ENCODE measurements around the gene TMEM14B.
"Not testable (repeated sequence)": the region's sequence is repeated elsewhere in the genome, so short reads cannot be mapped to it uniquely, and the experiment has no call there.

Gene TMEM14B

DNA sequence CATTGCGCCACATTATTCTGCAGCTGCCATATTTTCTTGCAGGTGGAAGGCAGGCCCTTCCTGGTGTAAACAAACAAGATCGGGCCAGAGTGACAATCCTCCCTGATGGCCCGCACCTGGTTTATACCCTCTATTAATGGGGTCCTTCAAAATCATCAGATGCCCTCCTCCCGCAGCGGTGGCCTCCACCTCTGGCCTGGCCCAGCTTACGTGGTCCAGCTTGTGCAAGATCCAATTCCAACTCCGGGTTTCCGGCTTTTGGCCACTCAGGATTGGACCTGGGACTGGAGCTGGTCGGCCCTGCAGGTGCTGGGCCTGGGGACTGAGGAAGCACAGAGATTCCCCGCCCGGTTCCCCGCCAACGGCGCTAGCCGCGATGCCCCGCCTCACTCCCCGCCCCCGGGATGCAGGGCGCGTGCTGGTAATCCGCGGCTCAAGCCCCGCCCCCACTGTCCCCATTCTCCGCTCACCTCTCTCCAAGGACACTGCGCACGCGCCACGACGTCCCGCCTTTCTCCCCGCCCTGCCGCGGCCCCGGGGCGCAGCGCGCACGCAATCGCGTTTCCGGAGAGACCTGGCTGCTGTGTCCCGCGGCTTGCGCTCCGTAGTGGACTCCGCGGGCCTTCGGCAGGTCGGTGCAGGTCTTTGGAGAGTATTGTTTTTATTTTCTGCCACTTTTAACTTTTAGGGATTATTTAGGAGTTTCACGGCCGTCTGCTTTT lies at the start of gene TMEM14B:
Gene TMEM14B, plus strand, starts transcription at position 555 of the 722 bp plus-strand sequence. CDS start 1,441 bp downstream, outside the sequence.
- peak; percentile 97 to 100 (median 99) for DNase-seq
- intact Hi-C loops (cut with DNase I): loop anchor here (1.0 to 2.0 kb wide), 2 partner anchors 25 to 53 kb away; partner anchors contain the start of genes C6orf52, PAK1IP1 and TMEM14C

- DNase-seq: no peak
- intact Hi-C loops (cut with DNase I): no loop called here
Observed at GRCh38 chr6:10713962-10714361, 33.6 kb upstream of the TMEM14B start.

DNA sequence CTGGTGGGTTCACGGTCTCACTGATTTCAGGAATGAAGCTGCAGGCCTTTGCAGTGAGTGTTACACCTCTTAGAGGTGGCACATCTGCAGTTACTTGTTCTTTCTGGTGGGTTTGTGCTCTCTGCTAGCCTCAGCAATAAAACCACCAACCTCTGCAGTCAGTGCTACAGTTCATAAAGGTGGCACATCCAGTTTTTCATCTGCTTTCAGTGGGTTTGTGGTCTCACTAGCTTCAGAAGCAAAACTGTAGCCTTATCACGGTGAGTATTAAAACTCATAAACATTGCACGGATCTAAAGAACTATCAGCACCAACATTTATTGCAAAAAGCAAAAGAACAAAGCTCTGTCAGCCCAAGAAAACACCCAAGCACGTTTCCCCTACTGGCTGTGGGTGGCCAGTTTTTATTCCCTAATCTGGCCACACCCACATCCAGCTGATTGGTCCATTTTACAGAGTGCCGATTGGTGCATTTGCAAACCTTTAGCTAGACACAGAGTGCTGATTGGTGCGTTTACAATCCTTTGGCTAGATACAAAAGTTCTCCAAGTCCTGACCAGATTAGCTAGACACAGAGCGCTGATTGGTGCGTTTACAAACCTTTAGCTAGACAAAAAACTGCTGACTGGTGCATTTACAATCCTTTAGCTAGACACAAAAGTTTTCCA lies 28.2 kb upstream of the TMEM14B start:
- DNase-seq: no peak
- intact Hi-C loops (cut with DNase I): no loop called here

GRCh38 chr6:10719964-10720264 lies 27.7 kb upstream of the TMEM14B start:
- intact Hi-C loops (cut with DNase I): no loop called here
- no peak for DNase-seq

- intact Hi-C loops (cut with DNase I): no loop called here
- DNase-seq: peak in 23 of 42 donors; percentile 10 to 62 (median 35)
Observed at GRCh38 chr6:10720265-10720959, 27.2 kb upstream of the TMEM14B start.

DNA sequence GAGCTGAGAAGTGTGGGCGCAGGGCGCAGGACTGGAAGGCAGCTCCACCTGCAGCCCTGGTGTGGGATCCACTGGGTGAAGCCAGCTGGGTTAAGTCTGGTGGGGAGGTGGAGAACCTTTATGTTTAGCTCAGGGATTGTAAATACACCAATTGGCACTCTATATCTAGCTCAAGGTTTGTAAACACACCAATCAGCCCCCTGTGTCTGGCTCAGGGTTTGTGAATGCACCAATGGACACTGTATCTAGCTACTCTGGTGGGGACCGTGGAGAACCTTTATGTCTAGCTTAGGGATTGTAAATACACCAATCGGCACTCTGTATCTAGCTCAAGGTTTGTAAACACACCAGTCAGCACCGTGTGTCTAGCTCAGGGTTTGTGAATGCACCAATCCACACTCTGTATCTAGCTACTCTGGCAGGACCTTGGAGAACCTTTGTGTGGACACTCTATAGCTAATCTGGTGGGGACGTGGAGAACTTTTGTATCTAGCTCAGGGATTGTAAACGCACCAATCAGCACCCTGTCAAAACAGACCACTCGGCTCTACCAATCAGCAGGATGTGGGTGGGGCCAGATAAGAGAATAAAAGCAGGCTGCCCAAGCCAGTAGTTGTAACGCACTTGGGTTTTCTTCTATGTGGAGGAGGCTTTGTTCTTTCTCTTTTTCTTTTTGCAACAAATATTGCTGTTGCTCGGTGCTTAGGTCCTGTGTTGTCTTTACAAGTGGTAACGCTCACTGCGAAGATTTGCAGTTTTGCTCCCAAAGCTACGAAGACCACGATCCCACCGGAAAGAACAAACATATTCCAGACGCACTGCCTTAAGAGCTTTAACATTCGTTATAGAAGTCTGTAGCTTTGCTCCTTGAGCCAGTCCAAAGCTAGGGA lies 26.4 kb upstream of the TMEM14B start:
- DNase-seq: not testable (repeated sequence)

GRCh38 chr6:10721850-10722569 lies 25.6 kb upstream of the TMEM14B start:
- no peak for DNase-seq
- intact Hi-C loops (cut with DNase I): loop anchor here (2.0 kb wide), 1 partner anchor 25 kb away; the partner anchor contains the start of gene TMEM14B

More for the DNA sequence above, 26.4 kb upstream of the TMEM14B start:
- intact Hi-C loops (cut with DNase I): not testable (repeated sequence)

GRCh38 chr6:10722570-10722819 lies 25.1 kb upstream of the TMEM14B start:
- intact Hi-C loops (cut with DNase I): loop anchor here (2.0 kb wide), 1 partner anchor 24 kb away; the partner anchor contains the start of gene TMEM14B
- DNase-seq: no peak

GRCh38 chr6:10722820-10723566 lies 24.6 kb upstream of the TMEM14B start, which contains the start of gene TMEM14C:
Gene TMEM14C (plus strand): TSS chr6:10723070. CDS start chr6:10724614, 1,544 bp downstream.
- intact Hi-C loops (cut with DNase I): loop anchor here (2.0 kb wide), 1 partner anchor 24 kb away; the partner anchor contains the start of gene TMEM14B
- DNase-seq: peak; percentile 93 to 99 (median 97)

DNA sequence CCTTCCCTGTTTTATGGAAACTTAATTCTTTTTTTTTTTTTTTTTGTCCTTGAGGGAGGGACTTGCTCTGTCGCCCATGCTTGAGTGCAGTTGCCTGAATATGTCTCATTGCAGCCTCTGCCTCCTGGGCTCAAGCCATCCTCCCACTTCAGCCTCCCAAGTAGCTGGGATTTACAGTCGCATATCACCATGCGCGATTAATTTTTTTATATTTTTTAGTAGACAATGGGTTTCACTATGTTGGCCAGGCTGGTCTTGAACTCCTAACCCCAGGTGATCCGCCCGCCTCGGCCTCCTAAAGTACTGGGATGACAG lies 24.1 kb upstream of the TMEM14B start:
- intact Hi-C loops (cut with DNase I): loop anchor here (2.0 kb wide), 1 partner anchor 23 kb away; the partner anchor contains the start of gene TMEM14B
- no peak for DNase-seq

GRCh38 chr6:10725044-10725443 lies 22.6 kb upstream of the TMEM14B start:
- no peak for DNase-seq
- intact Hi-C loops (cut with DNase I): no loop called here

DNA sequence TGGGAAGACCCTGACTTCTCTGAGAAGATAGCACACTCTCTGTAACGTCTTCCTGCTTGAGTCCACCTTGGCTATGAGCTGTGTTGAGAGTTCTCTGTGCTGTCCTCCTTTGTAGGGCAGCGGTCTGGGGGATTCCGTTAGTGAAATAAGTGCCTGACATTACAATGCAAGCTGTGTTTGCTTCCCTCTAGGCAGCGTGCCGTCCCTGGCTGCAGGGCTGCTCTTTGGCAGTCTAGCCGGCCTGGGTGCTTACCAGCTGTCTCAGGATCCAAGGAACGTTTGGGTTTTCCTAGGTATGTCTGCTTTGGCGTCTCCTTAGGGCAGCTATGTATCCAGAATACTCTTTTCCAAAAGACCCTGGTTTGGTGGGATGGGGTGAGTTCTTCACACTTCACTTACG lies 21.9 kb upstream of the TMEM14B start:
- DNase-seq: peak in 36 of 42 donors; percentile 10 to 71 (median 44)
- intact Hi-C loops (cut with DNase I): no loop called here

- peak in 5 of 42 donors; percentile 10 to 45 (median 24) for DNase-seq
Observed at GRCh38 chr6:10730254-10730653, 17.4 kb upstream of the TMEM14B start.

DNA sequence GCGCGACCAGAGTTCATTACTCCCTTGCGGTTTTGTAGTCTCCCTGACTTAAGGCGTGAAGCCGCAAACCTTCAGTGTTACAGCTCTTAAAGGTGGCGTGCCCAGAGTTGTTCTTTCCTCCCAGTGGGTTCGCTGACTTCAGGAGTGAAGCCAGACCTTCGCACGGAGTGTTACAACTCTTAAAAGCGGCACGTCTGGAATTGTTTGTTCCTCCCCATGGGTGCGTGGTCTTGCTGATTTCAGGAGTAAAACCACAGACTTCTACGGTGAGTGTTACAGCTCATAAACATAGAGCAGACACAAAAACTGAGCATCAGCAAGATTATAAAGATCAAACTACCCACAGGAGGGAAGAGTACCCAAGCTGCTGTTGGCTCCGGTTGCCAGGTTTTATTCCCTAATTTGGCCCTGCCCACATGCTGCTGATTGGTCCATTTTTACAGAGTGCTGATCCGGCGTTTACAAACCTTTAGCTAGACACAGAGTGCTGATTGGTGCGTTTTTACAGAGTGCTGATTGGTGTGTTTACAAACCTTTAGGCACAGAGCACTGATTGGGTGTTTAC lies 14.4 kb upstream of the TMEM14B start:
- peak in 2 of 42 donors; percentile 4 to 28 for DNase-seq
- intact Hi-C loops (cut with DNase I): no loop called here

More at GRCh38 chr6:10730254-10730653, 17.4 kb upstream of the TMEM14B start:
- intact Hi-C loops (cut with DNase I): no loop called here

DNA sequence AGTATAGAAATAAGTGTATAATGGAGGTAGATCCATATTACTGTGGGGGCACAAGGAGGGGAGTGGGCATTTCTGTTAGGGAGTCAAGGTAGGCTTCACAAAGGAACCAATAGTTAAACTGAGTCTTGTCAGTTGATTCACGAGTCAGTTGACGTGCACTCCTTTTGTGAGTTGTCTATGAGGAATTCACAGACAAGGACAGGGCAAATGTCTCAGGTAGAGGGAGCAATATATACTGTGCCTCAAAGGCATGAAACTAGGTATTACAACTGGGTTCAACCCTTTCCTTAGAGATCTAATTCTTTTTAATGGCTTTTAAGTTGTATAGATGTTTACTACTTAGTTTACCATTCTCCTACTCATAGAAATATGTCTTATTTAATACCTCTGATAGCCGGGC lies 13.7 kb upstream of the TMEM14B start:
- DNase-seq: peak in 1 of 42 donors; percentile 4
- intact Hi-C loops (cut with DNase I): no loop called here

- intact Hi-C loops (cut with DNase I): no loop called here
- DNase-seq: no peak
Observed at GRCh38 chr6:10736731-10737130, 10.9 kb upstream of the TMEM14B start.

- intact Hi-C loops (cut with DNase I): no loop called here
- DNase-seq: no peak
Observed at GRCh38 chr6:10740061-10740460, 7.5 kb upstream of the TMEM14B start.
